ENCODE measurements around the gene COA7.

DNA sequence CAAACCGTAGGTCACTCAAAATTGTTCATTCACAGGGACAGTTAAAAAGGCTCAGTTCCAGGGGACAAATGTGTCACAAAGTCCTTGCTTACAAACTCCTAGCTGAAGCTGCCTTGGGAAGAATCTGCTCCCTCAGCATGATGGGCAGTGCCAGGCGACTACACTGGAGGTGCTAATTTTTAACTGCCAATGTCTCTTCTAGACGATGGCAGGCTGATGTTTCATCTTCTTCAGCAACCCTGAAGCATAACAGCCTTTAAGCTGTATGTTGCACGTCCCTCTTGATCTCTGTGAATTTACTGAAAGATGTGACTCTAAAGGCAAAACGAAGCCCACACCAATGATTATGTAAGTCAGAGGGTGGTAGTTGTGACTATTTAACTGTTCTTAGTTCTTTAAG is 11.3 kb downstream of the COA7 start:
- TF ChIP-seq, protein P1, sequence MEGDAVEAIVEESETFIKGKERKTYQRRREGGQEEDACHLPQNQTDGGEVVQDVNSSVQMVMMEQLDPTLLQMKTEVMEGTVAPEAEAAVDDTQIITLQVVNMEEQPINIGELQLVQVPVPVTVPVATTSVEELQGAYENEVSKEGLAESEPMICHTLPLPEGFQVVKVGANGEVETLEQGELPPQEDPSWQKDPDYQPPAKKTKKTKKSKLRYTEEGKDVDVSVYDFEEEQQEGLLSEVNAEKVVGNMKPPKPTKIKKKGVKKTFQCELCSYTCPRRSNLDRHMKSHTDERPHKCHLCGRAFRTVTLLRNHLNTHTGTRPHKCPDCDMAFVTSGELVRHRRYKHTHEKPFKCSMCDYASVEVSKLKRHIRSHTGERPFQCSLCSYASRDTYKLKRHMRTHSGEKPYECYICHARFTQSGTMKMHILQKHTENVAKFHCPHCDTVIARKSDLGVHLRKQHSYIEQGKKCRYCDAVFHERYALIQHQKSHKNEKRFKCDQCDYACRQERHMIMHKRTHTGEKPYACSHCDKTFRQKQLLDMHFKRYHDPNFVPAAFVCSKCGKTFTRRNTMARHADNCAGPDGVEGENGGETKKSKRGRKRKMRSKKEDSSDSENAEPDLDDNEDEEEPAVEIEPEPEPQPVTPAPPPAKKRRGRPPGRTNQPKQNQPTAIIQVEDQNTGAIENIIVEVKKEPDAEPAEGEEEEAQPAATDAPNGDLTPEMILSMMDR (IDR thresholded peaks at IDR 0.05) = no peak
- TF ChIP-seq POLR2A (IDR thresholded peaks at IDR 0.05) = no peak
